ENCODE measurements around the gene HOMER2.

DNA sequence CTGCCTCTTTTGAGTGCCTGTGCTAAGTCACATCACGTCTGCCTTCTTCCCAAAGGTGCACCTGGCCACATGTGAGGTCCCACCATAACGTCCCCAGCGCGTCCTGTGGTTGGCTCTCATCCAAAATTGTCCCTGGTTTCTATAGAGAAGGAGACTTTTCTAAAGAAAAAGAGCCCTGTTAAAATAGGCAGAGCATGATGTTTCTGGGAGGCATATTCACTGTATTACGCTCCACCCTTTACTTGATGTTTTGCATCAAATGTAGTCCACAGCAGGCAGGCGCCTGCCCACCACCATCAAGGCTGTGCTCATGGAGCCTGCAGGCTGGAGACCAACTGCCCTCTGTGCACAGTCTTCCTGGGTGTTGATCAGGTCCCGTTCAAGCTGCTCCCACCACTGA lies 106.8 kb downstream of the HOMER2 start:
- TF ChIP-seq, protein P1, sequence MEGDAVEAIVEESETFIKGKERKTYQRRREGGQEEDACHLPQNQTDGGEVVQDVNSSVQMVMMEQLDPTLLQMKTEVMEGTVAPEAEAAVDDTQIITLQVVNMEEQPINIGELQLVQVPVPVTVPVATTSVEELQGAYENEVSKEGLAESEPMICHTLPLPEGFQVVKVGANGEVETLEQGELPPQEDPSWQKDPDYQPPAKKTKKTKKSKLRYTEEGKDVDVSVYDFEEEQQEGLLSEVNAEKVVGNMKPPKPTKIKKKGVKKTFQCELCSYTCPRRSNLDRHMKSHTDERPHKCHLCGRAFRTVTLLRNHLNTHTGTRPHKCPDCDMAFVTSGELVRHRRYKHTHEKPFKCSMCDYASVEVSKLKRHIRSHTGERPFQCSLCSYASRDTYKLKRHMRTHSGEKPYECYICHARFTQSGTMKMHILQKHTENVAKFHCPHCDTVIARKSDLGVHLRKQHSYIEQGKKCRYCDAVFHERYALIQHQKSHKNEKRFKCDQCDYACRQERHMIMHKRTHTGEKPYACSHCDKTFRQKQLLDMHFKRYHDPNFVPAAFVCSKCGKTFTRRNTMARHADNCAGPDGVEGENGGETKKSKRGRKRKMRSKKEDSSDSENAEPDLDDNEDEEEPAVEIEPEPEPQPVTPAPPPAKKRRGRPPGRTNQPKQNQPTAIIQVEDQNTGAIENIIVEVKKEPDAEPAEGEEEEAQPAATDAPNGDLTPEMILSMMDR (conservative IDR thresholded peaks at IDR 0.05), result no peak
- TF ChIP-seq ZFX (IDR thresholded peaks at IDR 0.05), result no peak

Data from C4-2B (cell line).